Stimulated activated CD4-positive, alpha-beta T cell treated with anti-CD3 and anti-CD28 coated beads, Interleukin-4, amount 100 ng/mL, for 4 hours (primary cell): ENCODE results near the gene ERGIC1.
A peak's percentile ranks its signal among the peaks of the same experiment; 100 is the strongest.

Experiments used
- DNase-seq, 2 experiments: peaks; one replicate each; pipeline ENCODE4 v3.0.0-alpha.2; 2020

ERGIC1 gene

GRCh38 chr5:172953776-172954675, 120.0 kb downstream of the ERGIC1 start:
- DNase-seq = no peak

- DNase-seq = no peak
These were observed 120.7 kb downstream of the ERGIC1 start for GRCh38 chr5:172954751-172955159.

DNA sequence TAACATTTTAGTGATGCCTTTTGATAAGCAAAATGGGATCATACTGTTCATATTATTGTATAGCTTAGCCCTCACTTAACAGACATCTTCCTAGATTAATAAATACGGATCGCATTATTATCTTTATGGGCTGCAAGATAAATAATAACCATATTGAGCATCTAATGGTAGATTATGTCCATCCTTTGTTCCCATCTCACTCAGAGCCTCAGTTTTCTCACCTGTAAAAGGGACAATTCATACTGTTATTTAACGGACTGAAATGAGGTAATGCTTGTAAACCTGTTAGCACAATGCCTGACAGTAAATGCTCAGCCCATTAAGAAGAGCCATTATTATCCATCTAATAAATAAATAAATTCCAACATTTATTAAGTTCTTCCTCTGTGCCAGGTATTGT, 122.2 kb downstream of the ERGIC1 start:
- no peak for DNase-seq

DNA sequence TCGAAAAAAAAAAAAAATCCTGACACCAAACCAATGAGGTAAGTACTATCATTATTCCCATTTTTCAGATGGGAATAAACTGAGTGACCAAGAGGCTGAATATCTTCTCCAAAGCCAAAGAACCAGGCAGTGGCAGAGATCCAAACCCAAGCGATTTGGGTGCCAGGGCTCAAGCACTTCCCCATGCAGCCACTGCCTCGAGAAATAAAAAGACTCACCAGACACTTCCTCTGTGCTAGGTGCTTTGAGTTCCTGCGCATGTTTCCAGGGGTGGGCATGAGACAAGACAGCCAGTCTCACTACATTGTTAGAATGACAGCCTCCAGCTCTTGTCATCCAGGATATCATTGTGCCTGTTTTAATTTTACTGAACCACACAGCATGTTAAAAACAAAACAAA, 122.9 kb downstream of the ERGIC1 start:
- DNase-seq = no peak

DNA sequence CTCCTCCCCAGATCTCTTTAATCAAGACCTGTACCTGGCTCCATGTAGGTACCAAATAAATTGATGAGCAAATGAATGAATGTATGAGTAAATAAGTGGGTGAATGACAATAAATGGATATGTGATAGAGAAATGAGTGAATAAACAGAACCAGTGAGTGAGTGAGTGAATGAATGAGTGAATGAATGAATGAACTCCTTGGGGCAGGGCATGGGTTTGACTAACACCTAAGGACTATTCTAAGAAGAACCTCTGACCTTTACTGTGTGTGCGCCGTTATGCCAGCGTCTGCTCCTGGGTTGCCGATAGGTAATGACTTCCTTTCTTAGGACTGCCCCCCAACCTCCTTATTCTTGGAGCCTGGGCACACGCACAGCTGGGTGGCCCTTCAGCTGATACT, 123.4 kb downstream of the ERGIC1 start:
- DNase-seq = no peak

DNA sequence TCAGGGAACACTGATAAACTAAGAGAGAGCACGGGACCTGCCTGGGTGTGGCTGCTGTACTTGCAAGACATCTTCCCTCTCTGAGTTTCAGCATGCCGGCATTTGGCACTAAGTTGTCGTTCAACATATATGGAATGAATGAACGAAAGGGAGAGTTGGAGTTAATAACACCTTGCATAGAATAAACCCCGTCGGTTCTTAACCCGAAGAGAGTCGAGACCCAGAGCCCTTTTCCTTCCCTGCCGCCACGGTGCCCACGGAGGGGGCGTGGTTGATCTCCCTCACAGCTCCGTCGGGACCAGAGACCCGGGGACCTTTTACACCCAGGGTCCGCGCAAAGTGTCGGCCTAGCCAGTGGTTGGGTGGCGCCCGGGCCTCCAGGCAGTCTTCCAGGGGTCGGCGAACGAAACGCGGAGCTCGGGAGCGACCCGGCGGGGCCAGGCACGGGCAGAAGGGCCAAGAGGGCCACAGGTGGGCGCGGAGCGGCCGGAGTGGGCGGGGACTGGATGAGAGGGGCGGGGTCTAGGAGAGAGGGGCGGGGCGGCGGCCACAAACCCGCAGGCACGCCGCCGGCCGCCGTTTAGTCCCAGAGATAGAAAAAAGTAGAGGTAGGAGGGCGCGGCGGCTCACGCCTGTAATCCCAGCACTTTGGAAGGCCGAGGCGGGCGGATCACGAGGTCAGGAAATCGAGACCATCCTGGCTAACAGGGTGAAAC, 124.4 kb downstream of the ERGIC1 start:
- peak; percentile 43 to 67 for DNase-seq

DNA sequence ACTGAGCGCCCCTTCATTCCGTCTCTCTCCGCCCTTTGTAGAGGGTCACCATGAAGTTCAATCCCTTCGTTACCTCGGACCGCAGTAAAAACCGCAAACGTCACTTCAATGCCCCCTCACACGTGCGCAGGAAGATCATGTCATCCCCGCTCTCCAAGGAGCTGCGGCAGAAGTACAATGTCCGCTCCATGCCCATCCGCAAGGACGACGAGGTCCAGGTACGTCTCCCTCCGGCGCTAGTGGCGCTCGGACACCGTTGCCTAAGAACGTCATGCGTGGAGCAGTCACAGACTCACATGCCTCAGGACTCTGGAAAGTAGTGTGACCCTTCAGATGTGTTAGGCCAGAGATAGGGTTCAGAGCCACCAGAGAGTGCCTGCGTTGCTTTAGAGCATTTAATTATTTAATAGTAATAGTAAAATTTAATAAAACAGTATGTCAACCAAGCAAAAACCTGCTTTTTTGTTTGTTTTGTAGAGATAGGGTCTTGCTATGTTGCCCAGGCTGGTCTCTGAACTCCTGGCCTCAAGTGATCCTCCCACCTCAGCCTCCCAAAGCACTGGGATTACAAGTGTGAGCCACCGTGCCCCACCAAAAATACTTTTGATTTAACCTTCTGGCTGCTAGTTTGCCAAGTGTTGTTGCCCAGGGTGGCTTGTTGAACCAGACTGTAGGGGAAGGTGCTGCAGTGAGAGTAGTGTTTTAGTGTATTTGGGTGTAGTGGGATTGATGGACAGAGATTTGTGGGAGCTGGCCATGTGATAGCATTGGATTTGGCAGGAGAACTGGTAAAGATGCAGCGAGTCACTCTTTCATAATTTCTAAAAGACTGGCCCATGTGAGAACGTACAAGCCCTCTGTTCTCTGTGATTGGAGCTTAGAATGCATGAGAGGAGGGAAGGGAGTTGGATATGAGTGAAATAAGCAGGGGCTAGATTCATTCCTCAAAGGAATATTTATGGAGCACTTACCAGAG, 126.1 kb downstream of the ERGIC1 start:
- no peak for DNase-seq

- no peak for DNase-seq
These were observed 135.9 kb downstream of the ERGIC1 start for GRCh38 chr5:172969921-172970320.

GRCh38 chr5:172971482-172971881, 137.4 kb downstream of the ERGIC1 start:
- no peak for DNase-seq

DNA sequence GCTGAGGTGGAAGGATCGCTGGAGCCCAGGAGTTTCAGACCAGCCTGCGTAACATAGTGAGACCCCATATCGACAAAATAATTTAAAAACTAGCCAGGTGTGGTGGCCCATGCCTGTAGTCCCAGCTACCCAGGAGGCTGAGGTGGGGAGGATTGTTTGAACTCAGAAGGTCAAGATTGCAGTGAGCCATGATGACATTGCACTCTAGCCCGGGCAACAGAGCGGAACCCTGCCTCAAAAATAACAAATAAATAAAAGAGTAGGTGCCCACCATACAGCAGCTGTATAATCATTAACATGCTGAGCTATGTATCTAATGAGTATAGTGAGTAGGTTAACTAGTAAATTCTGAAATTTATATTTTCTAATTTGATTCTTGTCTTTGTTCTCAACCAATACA, 138.5 kb downstream of the ERGIC1 start:
- DNase-seq = no peak

DNA sequence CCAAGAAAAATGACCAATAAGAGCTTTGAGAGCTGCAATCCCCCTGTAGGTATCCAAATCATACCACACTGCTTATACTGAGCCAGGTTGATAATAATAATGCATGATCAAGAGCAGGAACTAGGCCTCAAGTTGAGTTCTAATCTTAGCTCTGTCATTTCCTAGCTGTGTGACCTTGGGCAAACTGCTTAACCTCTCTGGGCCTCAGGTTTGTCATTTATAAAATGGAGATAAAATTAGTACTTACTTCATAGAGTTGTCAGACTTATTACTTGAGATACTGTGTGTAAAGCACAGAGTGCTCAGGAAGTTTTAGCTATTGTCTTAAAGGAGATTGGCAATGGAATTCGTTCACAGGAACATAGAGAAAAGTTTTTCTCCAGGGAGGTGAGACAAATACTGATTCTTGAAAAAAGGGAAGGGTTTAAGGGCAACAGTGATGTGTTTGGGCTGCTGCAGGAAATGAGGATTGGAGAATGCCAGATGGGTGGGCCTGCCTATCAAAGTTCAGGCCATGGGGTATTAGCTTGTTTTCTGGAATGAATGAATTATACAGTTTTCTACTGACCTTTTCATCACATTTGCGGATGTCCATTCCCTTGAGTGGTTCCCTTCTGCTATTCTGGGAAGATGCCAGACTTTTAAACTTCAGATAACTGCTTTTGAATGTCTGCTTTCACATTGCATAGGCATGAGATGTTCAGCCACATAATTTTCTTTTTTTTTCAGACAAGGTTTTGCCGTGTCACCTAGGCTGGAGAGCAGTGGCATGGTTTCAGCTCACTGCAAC, 139.3 kb downstream of the ERGIC1 start:
- no peak for DNase-seq

DNA sequence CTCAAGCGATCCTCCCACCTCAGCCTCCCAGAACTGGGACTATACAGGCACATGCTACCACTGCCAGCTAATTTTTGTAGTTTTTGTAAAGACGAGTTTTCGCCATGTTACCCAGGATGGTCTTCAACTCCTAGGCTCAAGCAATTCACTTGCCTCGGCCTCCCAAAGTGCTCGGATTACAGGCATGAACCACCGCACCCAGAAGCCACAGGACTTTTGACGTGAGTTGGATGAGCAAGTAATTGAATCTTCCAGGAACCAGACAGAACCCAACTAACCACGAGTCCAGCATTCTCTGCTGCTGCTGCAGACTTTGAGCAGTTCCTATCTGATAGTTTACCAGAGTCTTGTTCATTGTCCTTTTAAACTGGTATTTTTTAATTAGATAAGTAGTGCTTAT, 139.9 kb downstream of the ERGIC1 start:
- DNase-seq = no peak

DNA sequence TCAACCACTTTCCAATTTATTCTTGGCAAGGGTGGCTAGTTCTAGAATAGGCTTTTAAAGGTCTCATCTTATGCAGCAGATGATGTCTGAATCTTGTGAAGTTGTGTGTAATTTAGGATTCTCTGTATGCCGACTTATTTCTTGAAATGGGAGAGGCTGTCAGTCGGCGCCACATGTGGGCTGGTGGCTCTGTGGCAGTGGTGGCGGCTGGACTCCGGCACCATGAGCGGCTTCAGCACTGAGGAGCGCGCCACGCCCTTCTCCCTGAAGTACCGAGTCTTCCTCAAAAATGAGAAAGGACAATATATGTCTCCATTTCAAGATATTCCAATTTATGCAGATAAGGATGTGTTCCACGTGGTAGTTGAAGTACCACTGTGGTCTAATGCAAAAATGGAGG, 141.2 kb downstream of the ERGIC1 start:
- DNase-seq = no peak

DNA sequence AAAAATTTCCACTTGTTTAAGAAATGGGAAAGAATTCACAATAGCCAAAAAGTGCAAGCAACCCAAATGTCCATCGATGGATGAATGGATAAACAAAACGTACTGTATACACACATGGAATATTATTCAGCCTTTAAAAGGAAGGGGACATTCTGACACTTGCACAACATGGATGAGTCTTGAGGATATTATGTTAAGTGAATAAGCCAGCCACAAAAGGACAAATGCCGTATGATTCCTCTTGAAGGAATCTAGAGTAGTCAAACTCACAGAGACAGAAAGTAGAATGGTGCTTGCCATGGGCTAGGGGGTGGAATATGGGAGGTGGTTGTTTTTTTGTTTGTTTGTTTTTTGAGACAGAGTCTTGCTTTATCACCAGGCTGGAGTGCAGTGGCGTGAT, 145.7 kb downstream of the ERGIC1 start:
- no peak for DNase-seq

DNA sequence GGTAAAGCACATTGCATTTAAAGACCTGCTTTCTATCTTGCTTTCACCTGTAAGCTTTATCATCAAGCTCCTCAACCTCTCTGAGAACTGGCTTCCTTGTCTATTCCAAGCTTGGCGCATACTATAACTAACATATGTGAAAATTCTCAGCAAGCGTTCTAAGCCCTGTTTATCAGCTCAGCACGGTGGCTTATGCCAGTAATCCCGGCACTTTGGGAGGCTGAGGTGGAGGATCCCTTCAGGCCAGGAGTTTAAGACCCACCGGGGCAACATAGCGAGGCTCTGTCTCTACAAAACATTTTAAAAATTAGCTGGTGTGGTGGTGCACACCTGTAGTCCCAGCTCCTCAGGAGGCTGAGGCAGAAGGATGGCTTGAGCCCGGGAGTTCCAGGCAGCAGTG, 147.9 kb downstream of the ERGIC1 start:
- no peak for DNase-seq

DNA sequence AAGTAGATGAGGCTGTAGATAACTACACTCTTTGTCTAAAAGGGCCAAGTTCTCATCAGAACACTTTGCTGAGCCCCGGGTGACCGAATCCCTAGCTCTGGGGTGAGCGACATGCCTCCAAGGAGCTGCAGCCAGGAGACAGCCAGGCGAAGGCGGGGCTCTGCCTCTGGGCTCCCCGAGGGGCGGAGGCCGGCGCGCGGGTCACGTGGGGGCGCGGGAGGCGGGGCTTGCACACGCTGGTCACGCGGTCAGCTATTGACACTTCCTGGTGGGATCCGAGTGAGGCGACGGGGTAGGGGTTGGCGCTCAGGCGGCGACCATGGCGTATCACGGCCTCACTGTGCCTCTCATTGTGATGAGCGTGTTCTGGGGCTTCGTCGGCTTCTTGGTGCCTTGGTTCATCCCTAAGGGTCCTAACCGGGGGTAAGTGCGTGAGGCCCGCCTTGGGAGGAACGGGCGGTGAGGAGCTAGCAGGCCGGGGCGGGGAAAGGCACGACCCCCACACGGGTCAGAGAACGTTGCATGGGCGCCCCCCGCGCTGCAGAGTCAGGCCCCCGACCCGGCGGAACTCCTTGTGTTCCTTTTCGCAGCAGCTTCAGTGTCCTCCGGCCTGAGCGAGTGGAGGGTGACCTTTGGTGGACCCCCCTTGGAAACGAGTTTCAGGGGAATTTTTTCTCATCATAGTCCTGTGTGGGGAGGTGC, 149.6 kb downstream of the ERGIC1 start, which contains the start of gene ATP6V0E1:
Gene ATP6V0E1 (plus strand): TSS at position 230 of the 702 bp plus-strand sequence. CDS start 90 bp downstream, at position 320.
- DNase-seq = peak; percentile 91 to 96

DNA sequence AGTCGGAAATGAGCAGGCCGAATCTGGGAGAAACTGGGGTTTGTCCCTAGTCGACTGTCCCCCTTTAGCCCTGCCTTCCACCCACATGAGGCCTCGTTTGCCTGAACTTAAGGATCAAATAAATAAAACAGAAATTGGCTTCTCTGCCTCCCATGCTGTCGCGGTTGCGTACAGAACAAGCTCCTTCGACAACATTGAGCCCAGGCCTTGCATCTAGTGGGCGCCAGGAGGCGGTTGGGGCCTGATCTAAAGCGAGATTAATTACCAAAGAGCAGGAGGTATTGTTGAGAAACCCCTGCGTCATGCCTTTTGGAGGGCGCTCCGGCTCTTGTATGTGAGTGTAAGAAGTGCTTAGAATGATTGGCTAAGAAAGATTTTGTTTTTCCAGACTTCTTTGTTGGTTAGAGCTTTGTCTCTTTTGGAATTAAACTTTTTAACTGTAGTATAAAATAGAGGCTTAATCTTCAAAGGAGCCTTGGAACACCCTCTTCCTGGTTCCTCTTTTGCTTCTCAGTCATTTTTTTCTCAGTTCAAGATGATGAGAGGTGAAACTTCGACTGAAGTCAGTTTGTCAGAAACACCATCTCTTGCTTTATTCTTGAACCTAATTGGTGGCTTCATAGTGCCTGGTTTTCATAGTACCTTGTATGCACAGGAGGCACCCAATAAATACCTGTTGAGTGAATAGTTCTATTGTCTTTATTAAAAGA, 150.3 kb downstream of the ERGIC1 start:
- peak; percentile 61 to 77 for DNase-seq

- DNase-seq = no peak
These were observed 151.5 kb downstream of the ERGIC1 start for GRCh38 chr5:172985596-172985995.

GRCh38 chr5:172988276-172988675, 154.2 kb downstream of the ERGIC1 start:
- no peak for DNase-seq

- no peak for DNase-seq
These were observed 156.7 kb downstream of the ERGIC1 start for GRCh38 chr5:172990776-172991175.

DNA sequence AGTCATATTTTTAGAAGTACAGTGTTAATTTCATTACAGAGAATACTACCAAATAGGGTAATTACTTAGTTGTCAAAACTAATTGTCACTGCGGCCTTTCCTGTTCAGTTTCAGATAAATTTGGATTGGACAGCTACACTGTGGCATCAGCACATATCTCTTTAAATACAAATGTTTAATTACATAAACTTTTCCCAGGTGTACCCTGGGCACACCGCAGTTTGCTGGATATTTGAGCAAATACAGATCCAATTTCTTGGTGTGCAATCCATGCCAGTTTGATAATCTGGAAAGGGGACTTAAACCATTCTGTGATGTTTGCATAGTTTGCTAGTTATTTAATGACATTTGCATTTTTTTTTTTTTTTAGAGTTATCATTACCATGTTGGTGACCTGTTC, 160.4 kb downstream of the ERGIC1 start:
- DNase-seq = no peak
